Activated CD8-positive, alpha-beta memory T cell treated with anti-CD3 and anti-CD28 coated beads, Interleukin-2, amount 50 U/mL, for 24 hours (primary cell): ENCODE measurements around the gene PNN.
"Not testable (repeated sequence)": the region's sequence is repeated elsewhere in the genome, so short reads cannot be mapped to it uniquely, and the experiment has no call there.

ENCODE experiments used
- DNase-seq: peaks from one replicate; pipeline ENCODE4 v3.0.0-alpha.2; 2020; ENCODE audit errors: extremely low read depth

Gene PNN

GRCh38 chr14:39229601-39230110 is 54.6 kb downstream of the PNN start:
- no peak for DNase-seq

- no peak for DNase-seq
Measured at GRCh38 chr14:39230416-39231035, 55.5 kb downstream of the PNN start.

GRCh38 chr14:39231751-39232553 is 56.9 kb downstream of the PNN start:
- DNase-seq: not testable (repeated sequence)
